ENCODE data around the gene OR1A1.
"Not testable (repeated sequence)": the region's sequence is repeated elsewhere in the genome, so short reads cannot be mapped to it uniquely, and the experiment has no call there.

OR1A1 gene

GRCh38 chr17:3197219-3197618 is 10.2 kb upstream of the OR1A1 start, which contains the start of gene OR1A2:
OR1A2 (plus strand) TSS chr17:3197519; CDS start chr17:3197519, 0 bp downstream.
- Histone ChIP-seq H3K27ac (ENCODE audit: low read length) (no peak within 1 kb of the TSS), H3K79me2 (ENCODE audit: insufficient read depth, low read length) (no peaks in the 10 kb centered on the region), H2AFZ (ENCODE audit: low read depth, low read length) (no peak within 1 kb of the TSS), H3K4me1 (ENCODE audit: insufficient read depth, low read length) (no peaks in the 10 kb centered on the region), H3K9ac (ENCODE audit: low read depth, low read length) (no peak within 1 kb of the TSS), H3K9me3 (ENCODE audit: insufficient read depth, low read length, severe bottlenecking) (no peaks in the 10 kb centered on the region), H3K27me3 (ENCODE audit: insufficient read depth, low read length, poor library complexity) (no peaks in the 10 kb centered on the region), H3K4me2 (ENCODE audit: insufficient read depth, low read length) (no peak within 1 kb of the TSS), H3K36me3 (ENCODE audit: insufficient read depth, low read length) (no peaks in the 10 kb centered on the region), H3K4me3 (ENCODE audit: low read depth in 1 of 2, low read length in 2 of 2) (no peak within 1 kb of the TSS), H4K20me1 (ENCODE audit: insufficient read depth, low read length) (no peaks in the 10 kb centered on the region)
- DNase-seq: no peak
- ATAC-seq (ENCODE audit: insufficient read depth, low read depth): no peak
- TF ChIP-seq EZH2 (IDR thresholded peaks at IDR 0.05; ENCODE audit: borderline replicate concordance, low read depth, low read length, severe bottlenecking) (no peak), CTCF (IDR thresholded peaks at IDR 0.05; ENCODE audit: borderline replicate concordance, extremely low read depth, low read length, poor library complexity, severe bottlenecking) (no peak)

GRCh38 chr17:3208484-3208883 is 1.0 kb downstream of the OR1A1 start:
- Histone ChIP-seq H3K4me2 (ENCODE audit: insufficient read depth, low read length) (no peak overlapping the region), H2AFZ (ENCODE audit: low read depth, low read length) (no peak overlapping the region), H3K4me1 (ENCODE audit: insufficient read depth, low read length) (no peaks in the 10 kb centered on the region), H3K36me3 (ENCODE audit: insufficient read depth, low read length) (no peaks in the 10 kb centered on the region), H3K27ac (ENCODE audit: low read length) (no peak overlapping the region), H3K9me3 (ENCODE audit: insufficient read depth, low read length, severe bottlenecking) (no peaks in the 10 kb centered on the region), H3K4me3 (ENCODE audit: low read depth in 1 of 2, low read length in 2 of 2) (no peak overlapping the region), H4K20me1 (ENCODE audit: insufficient read depth, low read length) (no peaks in the 10 kb centered on the region), H3K79me2 (ENCODE audit: insufficient read depth, low read length) (no peaks in the 10 kb centered on the region), H3K27me3 (ENCODE audit: insufficient read depth, low read length, poor library complexity) (peaks cover 2% of the 10 kb centered on the region), H3K9ac (ENCODE audit: low read depth, low read length) (no peak overlapping the region)
- no peak for ATAC-seq (ENCODE audit: insufficient read depth, low read depth)
- no peak for DNase-seq
- no peak for TF ChIP-seq CTCF (IDR thresholded peaks at IDR 0.05; ENCODE audit: borderline replicate concordance, extremely low read depth, low read length, poor library complexity, severe bottlenecking)
- TF ChIP-seq EZH2 (IDR thresholded peaks at IDR 0.05; ENCODE audit: borderline replicate concordance, low read depth, low read length, severe bottlenecking): no peak

GRCh38 chr17:3213001-3213400 is 5.5 kb downstream of the OR1A1 start:
- Histone ChIP-seq H3K4me2 (ENCODE audit: insufficient read depth, low read length) (no peak overlapping the region), H3K4me3 (ENCODE audit: low read depth in 1 of 2, low read length in 2 of 2) (no peak overlapping the region), H4K20me1 (ENCODE audit: insufficient read depth, low read length) (no peaks in the 10 kb centered on the region), H3K79me2 (ENCODE audit: insufficient read depth, low read length) (no peaks in the 10 kb centered on the region), H3K36me3 (ENCODE audit: insufficient read depth, low read length) (no peaks in the 10 kb centered on the region), H3K4me1 (ENCODE audit: insufficient read depth, low read length) (no peaks in the 10 kb centered on the region), H2AFZ (ENCODE audit: low read depth, low read length) (no peak overlapping the region), H3K9me3 (ENCODE audit: insufficient read depth, low read length, severe bottlenecking) (no peaks in the 10 kb centered on the region), H3K9ac (ENCODE audit: low read depth, low read length) (no peak overlapping the region), H3K27me3 (ENCODE audit: insufficient read depth, low read length, poor library complexity) (peaks cover 2% of the 10 kb centered on the region), H3K27ac (ENCODE audit: low read length) (no peak overlapping the region)
- TF ChIP-seq CTCF (IDR thresholded peaks at IDR 0.05; ENCODE audit: borderline replicate concordance, extremely low read depth, low read length, poor library complexity, severe bottlenecking) (no peak), EZH2 (IDR thresholded peaks at IDR 0.05; ENCODE audit: borderline replicate concordance, low read depth, low read length, severe bottlenecking) (no peak)
- ATAC-seq (ENCODE audit: insufficient read depth, low read depth) (no peak), DNase-seq (no peak)

GRCh38 chr17:3213587-3213986 is 6.1 kb downstream of the OR1A1 start:
- no peak for ATAC-seq (ENCODE audit: insufficient read depth, low read depth)
- Histone ChIP-seq H3K4me2 (ENCODE audit: insufficient read depth, low read length) (no peak overlapping the region), H3K27me3 (ENCODE audit: insufficient read depth, low read length, poor library complexity) (no peaks in the 10 kb centered on the region), H3K9me3 (ENCODE audit: insufficient read depth, low read length, severe bottlenecking) (no peaks in the 10 kb centered on the region), H2AFZ (ENCODE audit: low read depth, low read length) (no peak overlapping the region), H3K27ac (ENCODE audit: low read length) (no peak overlapping the region), H4K20me1 (ENCODE audit: insufficient read depth, low read length) (no peaks in the 10 kb centered on the region), H3K36me3 (ENCODE audit: insufficient read depth, low read length) (no peaks in the 10 kb centered on the region), H3K4me1 (ENCODE audit: insufficient read depth, low read length) (no peaks in the 10 kb centered on the region), H3K79me2 (ENCODE audit: insufficient read depth, low read length) (no peaks in the 10 kb centered on the region), H3K9ac (ENCODE audit: low read depth, low read length) (no peak overlapping the region), H3K4me3 (ENCODE audit: low read depth in 1 of 2, low read length in 2 of 2) (no peak overlapping the region)
- DNase-seq: no peak
- TF ChIP-seq CTCF (IDR thresholded peaks at IDR 0.05; ENCODE audit: borderline replicate concordance, extremely low read depth, low read length, poor library complexity, severe bottlenecking): no peak
- no peak for TF ChIP-seq EZH2 (IDR thresholded peaks at IDR 0.05; ENCODE audit: borderline replicate concordance, low read depth, low read length, severe bottlenecking)

GRCh38 chr17:3219978-3220377 is 12.5 kb downstream of the OR1A1 start:
- H3K79me2 ChIP-seq (ENCODE audit: insufficient read depth, low read length); H3K4me1 ChIP-seq (ENCODE audit: insufficient read depth, low read length); H3K4me2 ChIP-seq (ENCODE audit: insufficient read depth, low read length); ATAC-seq (ENCODE audit: insufficient read depth, low read depth); H3K4me3 ChIP-seq (ENCODE audit: low read depth in 1 of 2, low read length in 2 of 2); H3K36me3 ChIP-seq (ENCODE audit: insufficient read depth, low read length); H3K27ac ChIP-seq (ENCODE audit: low read length); H4K20me1 ChIP-seq (ENCODE audit: insufficient read depth, low read length); H3K9me3 ChIP-seq (ENCODE audit: insufficient read depth, low read length, severe bottlenecking); H2AFZ ChIP-seq (ENCODE audit: low read depth, low read length); H3K9ac ChIP-seq (ENCODE audit: low read depth, low read length); DNase-seq; H3K27me3 ChIP-seq (ENCODE audit: insufficient read depth, low read length, poor library complexity): not testable (repeated sequence)
